NCI-H2196 (cell line): ENCODE data around the gene PSAT1.

Experiments used
- DNase-seq: peaks from one replicate; lab custom pipeline; 2025; ENCODE audit not compliant: unreplicated experiment; lab: John Stamatoyannopoulos, UW

PSAT1 gene

DNA sequence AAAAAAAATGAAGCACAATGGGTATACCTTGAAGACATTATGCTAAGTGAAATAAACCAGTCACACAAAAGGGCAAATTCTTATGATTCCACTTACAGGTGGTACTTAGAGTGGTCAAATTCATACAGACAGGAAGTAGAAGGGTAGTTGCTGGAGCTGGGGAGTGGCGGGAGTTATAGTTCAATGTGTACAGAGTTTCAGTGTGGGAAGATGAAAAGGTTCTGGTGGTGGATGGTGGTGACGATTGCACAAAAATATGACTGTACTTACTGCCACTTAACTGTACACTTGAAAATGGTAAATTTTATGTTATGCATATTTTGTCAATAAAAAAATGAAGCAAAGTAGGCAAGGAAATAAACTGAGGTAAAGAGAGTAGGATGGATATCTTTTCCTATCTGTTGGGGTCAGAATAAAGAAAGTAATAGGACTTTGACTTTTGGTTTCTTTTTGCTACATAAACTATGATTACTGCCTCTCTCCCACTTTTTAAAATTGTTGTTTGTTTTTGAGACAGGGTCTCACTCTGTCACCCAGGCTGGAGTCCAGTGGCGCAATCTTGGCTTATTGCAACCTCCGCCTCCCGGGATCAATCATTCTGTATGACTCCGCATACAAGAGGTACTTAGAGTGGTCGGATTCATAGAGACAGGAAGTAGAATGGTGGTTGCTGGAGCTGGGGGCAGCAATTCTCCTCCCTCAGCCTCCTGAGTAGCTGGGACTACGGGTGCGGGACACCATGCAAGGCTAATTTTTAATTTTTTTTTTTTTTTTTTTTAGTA is 4.0 kb upstream of the PSAT1 start:
- DNase-seq: no peak

DNA sequence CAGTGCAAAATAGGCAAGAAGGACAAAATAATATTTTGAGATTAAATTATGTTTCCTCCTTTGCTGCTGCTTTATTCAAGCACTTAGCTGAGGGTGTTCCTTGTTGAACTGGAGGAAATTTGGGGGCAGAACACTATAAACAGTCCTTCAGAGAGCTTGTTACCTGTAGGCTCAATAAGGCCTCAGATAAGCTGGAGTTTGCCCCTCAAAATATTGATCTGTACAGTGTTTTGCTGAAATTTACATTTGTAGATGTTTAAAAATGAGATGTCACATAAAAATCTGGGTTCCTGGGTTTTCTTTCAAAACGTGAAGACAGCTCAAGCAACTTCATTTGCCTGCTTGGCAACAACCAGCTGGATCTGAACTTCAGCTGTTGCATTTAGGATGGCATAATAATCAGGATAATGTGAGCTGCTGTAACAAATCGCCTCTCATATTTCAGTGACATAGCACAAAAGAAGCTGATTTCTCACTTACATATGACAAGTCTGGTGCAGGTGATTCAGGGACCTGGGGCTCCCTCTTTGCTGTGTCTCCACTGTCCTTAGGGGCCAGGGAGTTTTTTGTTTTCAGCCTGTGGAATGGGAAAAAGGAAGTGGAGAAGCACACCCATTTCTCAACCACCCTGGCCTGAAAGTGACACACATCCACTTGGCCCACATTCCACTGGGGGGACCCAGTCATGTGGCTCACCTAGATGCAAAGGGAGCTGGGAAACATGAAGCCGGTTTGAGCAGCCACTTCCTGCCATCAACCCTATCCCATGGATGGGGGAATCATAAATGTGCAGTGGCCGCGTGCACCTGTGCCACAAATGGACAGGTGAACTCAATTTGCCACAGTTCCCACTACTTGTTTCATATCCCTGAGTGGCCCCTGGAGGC is 2.4 kb upstream of the PSAT1 start:
- DNase-seq: no peak

DNA sequence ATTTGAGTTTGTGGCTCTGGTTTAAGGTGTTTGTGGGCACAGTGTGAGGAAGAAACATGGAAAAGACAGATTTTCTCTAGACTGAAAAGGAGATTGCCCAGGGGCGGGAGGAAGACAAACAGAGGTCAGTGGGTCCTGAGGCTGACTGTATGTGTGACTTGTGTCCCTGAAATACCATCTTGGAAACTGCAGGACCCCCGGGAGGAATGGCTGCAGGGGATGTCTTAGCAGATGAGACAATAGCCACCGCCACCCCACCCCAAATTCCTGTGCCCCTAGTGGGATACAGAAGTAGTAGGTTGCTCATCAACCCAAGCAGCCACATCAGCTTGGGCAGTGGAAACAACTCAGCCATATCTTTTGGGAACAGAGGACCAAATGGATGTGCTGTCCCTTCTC is 1.7 kb upstream of the PSAT1 start:
- no peak for DNase-seq

DNA sequence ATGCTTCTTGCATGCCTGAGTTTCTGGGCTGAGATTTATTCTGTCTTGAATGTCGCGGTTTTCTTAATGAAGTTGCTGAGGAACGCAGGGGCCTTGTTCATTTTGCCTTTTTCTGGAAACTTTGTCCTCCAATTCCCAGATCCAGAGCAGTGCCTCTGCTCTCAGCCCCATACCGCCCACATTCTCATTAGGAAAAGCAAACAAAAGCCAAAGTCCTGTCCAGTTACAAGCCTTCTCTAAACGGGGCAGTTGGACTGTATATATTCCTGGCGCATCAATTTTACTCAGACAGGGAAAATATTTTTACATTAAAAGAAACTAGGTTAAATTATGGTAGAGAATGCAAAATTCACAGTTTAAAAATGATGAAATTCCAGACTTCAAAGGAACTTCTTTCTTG is 1.2 kb upstream of the PSAT1 start:
- no peak for DNase-seq

DNA sequence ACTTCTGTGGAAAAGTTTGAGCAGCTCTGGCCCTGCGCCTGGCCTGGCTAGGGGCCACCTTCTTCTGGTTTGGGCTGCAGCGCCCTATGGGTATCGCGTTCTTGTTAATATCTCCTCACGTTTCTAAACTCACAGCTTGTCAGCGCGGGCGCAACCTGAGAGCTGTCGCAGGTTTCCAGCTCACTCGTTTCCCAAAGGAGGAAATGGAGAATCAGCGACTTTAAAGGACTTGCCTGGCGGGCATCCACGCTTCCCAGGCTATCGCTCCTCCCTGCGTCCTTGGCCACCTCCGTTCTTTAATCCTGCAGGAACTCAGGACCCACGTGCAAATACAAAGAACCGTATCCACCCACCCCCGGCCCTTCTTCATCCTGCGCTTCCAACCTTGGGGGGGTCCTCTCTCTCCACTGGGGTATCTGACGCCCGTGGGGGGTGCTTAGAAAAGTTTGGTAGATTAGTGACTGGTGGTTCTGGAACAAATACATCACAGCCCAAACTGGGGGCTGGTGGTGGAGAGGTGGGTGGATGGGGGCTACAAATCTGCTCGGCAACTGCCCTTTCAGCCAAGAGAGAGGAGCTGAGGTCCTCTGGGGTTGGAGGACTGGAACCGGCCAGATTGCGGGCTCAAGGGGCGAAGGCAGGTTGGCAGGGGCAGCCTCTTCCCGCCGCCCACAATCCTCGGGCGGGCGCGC is 578 bp upstream of the PSAT1 start:
- peak; percentile 53 for DNase-seq

DNA sequence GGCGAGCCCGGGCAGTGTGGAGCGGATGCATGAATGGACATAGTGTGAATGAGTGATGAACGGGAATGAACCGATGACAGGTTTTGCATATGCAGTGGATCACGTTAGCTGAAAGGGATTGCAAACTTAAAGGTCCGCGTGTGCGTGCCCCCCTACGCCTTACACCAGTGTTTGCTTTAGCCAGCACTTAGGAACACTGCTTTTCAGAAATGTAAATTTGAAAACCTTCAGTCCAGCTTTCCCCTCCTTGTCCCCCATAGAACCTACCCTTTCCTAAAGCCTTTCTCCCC is 692 bp downstream of the PSAT1 start:
- no peak for DNase-seq

DNA sequence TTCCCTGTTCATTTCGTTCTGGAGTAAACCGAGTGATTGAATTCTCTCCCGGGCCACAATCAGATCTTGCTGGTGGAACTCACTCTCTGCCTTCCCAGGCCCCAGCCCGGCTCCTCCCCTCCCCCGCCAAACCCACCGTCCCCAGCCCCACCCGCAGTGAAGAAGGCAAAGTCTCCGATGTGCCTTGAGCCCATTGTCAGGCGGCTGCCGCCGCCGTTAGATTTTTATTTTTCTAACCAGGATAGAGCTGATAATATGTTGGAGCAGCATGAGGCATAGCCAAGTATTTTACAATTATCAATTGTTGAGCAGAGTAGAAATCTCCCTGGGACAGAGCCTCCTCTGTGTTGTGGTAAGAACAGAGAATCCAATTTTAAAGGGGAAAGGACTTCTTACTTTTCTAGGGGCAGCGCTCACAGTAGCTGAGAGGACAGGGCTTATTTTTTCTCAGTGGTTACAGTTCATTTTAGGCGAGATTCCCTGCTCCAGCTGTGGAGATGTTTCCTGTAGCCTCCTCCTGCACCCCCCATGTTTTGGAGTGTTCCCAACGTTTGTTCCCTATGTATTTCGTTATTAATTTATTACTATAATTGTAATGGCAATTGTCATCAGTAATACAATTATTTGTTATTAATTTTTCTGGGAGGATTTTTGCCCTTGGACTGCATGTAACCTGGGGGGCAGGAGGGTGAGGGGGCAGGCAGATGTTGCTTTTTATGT is 1.3 kb downstream of the PSAT1 start:
- no peak for DNase-seq

DNA sequence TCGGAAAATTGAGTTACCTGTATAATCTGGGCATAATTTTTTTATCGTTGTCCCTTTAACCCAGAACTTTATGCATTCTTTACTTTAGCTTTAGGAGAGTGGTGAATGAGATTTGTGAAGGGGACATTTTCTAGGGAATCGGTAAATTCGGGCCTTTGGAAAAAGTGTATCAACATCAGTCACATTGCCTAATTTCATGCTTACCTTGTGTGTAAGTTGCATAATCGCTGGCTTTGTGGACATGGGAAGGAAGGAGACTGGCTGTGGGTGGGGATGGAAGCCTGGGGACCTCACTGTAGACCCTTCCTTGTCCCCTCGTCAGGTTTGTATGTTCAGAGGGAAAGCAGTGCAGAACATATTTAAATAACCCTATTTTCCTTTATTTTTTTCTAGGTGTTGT is 3.3 kb downstream of the PSAT1 start:
- no peak for DNase-seq

DNA sequence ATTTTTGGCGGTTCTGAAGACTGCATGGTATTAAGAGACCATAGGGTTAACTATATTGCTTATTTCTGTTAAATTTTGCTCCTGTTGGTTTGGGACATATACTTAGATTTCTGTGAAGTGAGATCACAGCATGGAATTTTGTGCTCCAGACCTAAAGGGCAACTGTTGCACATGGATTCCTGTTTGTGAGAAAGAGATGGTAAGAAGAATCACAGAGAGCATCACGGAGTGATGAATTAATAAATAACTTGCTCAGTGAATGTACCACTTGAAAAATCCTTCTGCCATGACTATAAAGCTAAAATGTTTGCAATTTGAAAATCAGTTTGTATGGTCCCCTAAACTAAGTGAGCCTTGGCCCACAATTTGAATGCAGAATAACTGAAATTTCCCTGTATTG is 4.5 kb downstream of the PSAT1 start:
- DNase-seq: no peak

DNA sequence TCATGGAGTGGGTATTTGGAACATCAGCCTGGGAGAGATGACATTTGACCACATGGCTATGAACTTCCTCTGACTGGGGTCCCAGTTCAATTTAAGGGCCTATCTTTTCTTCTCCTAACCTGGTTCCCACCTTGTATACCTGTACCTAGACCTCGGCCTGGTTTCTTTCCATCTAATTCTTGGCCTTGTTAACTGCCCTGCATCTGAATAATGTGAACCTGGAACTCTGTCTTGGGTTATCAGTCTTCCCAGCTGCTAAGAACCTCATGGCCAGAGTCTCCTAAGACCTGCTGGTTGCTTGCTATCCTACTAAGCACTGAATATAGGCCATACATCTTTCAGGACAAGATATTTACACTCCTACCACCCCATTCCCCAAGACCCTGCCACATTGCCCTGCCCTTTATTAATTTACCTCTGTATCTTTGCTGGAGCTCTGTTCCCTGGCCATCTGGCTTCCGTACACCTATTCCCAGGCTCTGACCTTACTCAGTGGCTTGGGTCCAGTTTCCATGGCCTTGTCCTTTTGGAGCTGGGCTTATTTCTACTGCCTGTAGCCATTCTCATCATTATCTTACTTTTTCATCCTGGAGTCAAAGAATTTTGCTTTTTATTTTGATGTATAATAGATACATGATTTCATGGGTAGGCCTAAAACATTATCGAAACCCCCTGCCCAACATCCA is 6.6 kb downstream of the PSAT1 start:
- DNase-seq: no peak

DNA sequence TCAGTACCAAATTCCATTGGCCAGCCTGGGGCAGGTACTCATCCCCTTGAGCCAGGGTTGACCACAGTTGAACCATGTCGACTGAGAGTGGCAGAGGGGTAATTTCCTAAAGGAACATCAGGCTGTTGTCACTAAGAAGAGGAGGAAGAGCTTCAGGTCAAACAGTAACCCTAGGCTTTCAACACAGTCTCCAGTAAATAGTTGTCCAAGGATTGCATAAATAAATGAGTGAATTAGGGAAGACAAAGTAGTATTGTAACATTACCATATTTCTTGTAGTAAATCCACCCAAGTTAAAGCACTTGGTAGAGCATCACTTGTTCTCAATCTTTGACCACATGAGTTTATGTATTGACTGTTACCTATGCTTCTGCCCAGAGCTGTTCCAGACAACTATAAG is 7.4 kb downstream of the PSAT1 start:
- DNase-seq: no peak

DNA sequence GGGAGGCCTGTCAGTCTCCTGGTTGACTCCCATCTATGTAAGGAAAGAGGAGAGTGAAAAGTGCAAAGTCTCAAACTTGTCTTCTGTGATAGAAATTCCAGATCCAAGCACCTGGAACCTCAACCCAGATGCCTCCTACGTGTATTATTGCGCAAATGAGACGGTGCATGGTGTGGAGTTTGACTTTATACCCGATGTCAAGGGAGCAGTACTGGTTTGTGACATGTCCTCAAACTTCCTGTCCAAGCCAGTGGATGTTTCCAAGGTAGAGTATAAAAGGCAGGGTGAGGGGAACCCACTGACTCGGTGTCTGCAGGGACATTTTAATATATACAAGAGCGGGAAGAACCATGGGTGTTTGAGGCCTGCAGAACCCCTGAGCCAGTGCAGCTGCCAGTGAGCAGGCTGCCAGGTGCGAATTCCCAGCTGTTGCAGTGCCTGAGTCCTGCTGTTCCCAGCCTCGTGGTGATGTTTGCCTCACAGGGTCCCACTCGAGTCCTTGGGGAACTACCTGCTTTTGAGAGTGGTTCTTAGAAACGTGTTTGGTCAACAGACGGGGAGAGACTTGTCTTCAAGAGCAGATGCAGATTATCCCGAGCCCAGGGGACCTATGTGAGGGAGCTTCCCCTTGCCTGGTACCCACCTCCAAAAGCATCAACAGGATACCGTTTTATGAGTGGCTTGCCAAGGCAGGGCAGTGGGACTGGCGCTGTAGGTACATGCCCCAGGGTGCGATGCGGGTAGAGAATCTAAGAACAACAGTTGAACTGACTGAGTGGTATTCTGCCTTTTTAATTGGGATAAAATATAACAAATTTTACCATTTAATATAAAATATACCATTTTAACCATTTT is 9.5 kb downstream of the PSAT1 start:
- DNase-seq: no peak

DNA sequence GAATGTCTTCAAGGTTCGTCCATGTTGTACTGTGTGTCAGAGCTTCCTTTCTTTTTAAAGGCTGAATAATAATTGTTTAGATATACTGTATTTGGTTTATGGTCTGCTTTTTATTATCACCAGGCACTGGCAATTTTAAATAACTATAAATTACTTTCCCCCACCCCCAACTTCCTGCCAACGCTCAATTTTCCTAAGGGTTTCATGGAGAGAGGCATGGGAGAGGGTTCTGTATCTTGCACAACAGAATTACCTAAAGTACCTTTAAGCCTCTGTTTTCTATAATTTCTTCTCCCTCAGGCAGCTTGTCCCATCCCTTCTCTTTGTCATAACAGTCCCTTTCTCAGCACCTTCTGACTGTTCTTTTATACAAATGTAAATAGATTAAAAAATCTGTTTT is 10.4 kb downstream of the PSAT1 start:
- DNase-seq: no peak

DNA sequence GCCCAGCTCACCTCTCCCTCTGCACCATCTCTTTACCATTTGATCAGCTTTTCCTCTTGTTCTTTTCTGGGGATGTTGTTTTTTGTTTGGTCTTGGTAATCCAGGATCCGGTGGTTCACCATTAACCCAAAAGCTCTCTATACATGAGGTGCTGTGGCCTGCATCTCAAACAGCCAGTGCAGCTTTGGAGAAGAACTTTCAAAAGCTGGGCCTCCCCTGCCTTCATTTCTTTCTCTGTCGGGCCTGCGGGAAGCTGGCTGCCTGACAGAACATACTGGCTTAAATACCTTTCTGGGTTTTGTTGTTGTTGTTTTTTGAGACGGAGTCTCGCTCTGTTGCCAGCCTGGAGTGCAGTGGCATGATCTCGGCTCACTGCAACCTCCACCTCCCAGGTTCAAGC is 12.1 kb downstream of the PSAT1 start:
- DNase-seq: no peak

DNA sequence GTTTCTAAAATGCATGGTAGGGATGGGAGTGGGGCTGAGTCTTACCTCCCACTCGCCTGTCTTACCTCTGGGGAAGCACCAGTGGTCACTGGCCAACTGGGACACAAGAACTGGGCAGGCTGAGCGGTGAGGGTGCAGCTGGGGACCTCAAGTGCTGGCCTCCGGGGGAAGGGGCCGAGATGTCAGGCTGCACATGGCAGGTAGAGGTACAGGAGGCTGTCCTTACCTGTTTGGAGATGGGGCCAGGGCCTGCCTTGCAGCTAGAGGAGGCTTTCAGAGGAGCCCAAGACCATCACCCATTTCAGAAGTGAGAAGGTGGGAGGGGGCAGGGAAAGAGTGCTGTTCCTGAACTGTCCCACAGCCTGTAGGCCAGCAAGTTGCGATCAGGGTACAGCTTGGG is 14.2 kb downstream of the PSAT1 start:
- DNase-seq: no peak

DNA sequence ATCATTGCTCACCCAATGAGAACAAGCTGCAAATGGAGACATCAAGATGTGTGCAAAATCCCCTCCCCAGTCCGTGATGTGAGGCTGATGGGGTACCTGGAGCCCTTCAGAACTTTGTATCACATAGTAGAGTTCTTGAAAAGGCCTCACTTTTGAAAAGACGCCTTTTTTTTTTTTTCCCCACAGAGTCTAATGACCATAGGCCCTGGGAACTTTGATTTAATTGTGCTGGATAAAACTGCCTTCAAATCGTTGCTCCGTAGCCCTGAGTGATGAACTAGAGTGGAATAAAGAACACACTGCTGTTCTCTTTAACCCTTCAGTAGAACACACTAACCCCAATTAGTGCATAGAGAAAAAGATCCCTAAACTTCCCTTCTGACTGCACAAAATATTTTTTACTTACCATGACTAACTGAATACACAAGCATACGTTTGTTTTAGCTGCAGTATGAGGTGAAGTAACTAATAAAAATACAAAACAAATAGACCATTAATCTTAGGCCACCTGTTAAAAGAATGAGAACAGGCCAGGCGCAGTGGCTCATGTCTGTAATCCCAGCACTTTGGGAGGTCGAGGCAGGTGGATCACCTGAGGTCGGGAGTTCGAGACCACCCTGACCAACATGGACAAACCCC is 15.1 kb downstream of the PSAT1 start:
- no peak for DNase-seq

DNA sequence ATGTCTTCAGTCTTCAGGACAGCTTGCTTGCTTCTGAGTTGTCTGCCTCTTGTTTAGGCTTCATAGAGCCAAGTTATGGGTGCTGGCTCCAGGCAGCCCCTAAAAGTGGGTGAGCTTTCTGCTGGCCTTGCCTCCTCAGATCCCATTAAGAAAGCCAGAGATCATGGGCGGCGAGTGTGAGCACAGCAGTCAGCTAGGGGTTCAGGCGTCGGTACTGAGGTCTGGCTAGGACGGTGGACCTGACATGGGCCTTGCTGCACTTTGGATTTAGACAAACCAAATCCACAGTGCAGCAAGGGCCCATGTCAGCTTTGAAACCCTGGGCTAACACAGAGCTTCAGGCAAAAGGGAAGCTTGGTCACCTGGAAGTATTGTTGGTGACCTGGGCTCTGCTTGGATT is 17.6 kb downstream of the PSAT1 start:
- no peak for DNase-seq

DNA sequence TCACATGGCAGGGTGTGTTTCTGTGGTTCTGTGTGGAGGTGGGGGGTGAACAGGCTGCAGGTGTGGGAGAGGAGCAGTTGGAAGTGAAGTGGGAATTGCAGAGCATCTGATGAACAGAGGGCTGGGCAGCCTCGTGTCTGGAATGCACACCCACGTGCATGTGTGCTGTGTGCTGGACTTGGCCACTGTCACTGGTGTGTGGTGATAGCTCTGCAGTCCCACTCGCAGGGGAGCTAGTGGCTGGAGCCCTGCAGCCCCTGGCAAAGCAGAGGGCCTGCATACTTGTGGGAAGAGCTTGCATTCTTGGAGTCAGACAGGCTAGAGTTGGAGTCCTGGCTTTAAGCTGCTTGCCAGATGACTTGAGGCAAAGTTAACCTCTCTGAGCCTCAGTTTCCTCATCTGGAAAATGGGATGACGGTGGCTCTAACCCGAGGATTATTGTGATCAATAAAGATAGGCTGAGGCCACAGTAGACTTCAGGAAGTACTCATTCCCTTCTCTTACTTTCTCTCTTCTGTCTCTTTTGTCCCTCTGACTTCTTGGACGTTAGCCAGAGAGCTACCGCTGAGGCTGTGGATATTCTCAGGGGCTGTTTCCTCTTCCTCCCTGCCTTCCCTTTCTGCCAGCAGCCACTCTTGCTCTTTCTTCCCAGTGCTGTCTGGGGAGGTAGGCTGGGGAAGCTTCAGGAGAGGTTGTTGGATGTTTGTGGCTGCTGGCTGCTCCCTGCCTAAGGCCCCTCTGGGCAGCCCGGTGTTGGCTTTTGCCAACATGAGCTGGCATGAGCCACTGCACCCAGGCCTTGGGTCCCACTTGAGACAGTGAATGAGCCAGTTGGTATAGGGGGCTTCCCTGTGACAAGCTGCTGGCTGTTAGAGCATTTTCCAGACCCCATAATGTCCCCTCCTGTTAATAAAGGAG is 18.3 kb downstream of the PSAT1 start:
- DNase-seq: peak; percentile 26
